ENCODE data around the gene SUN5. TPM values are rescaled to one million over a fixed set of nuclear protein-coding genes. Genes with fewer than 3 reads are reported as not detected.
A peak's percentile ranks its signal among the peaks of the same experiment; 100 is the strongest.

Gene SUN5
- total RNA-seq, 1 donor from 2014 or later, result not detected

- Mint-ChIP-seq H3K4me1 (peaks cover 23% of the 10 kb centered on the region), H3K36me3 (ENCODE audit: low read depth) (no peaks in the 10 kb centered on the region), H3K27ac (peak overlapping the region; percentile 26), H3K27me3 (peaks cover 3% of the 10 kb centered on the region), H3K9me3 (peaks cover 7% of the 10 kb centered on the region), H3K4me3 (peak overlapping the region; percentile 24)
- intact Hi-C loops (cut with micrococcal nuclease), result loop anchor here (1.0 kb wide), 1 partner anchor 20 kb away; no protein-coding TSS in a partner anchor
- TF ChIP-seq CTCF (IDR thresholded peaks at IDR 0.05), result no peak
- ChIA-PET POLR2A (interaction anchor here (0.7 to 2.7 kb wide), 3 partner anchors 18 to 22 kb away, joined by 3 to 18 read pairs (median 4); no protein-coding TSS in a partner anchor), CTCF (interaction anchor here (1.4 kb wide), 1 partner anchor 84 kb away, joined by 3 read pairs; no protein-coding TSS in a partner anchor)
- ATAC-seq (ENCODE audit: low read depth) (peak; percentile 54), DNase-seq (no peak)
Observed at GRCh38 chr20:32991792-32992641, 12.2 kb downstream of the SUN5 start.

- Mint-ChIP-seq H3K27me3 (peaks cover 3% of the 10 kb centered on the region), H3K9me3 (peaks cover 7% of the 10 kb centered on the region), H3K36me3 (ENCODE audit: low read depth) (no peaks in the 10 kb centered on the region), H3K27ac (peak overlapping the region; percentile 26), H3K4me3 (peak overlapping the region; percentile 24), H3K4me1 (peaks cover 23% of the 10 kb centered on the region)
- ChIA-PET CTCF (no interaction called here), POLR2A (interaction anchor here (0.7 to 2.7 kb wide), 3 partner anchors 17 to 21 kb away, joined by 3 to 18 read pairs (median 4); no protein-coding TSS in a partner anchor)
- TF ChIP-seq CTCF (IDR thresholded peaks at IDR 0.05), result no peak
- DNase-seq (no peak), ATAC-seq (ENCODE audit: low read depth) (peak; percentile 83)
- intact Hi-C loops (cut with micrococcal nuclease), result no loop called here
Observed at GRCh38 chr20:32991383-32991782, 12.8 kb downstream of the SUN5 start.

- no peak for TF ChIP-seq CTCF (IDR thresholded peaks at IDR 0.05)
- H3K4me3 Mint-ChIP-seq, result no peak overlapping the region
- no peak for ATAC-seq (ENCODE audit: low read depth)
- H3K27me3 Mint-ChIP-seq, result peaks cover 3% of the 10 kb centered on the region
- peaks cover 7% of the 10 kb centered on the region for H3K9me3 Mint-ChIP-seq
- ChIA-PET CTCF (no interaction called here), POLR2A (interaction anchor here (2.7 kb wide), 1 partner anchor 18 kb away, joined by 18 read pairs; no protein-coding TSS in a partner anchor)
- no peaks in the 10 kb centered on the region for H3K36me3 Mint-ChIP-seq (ENCODE audit: low read depth)
- intact Hi-C loops (cut with micrococcal nuclease), result no loop called here
- DNase-seq, result no peak
- H3K4me1 Mint-ChIP-seq, result peaks cover 23% of the 10 kb centered on the region
- H3K27ac Mint-ChIP-seq, result no peak overlapping the region
Observed at GRCh38 chr20:32990426-32990825, 13.8 kb downstream of the SUN5 start.

GRCh38 chr20:32989507-32990283 lies 14.5 kb downstream of the SUN5 start:
- no peak for ATAC-seq (ENCODE audit: low read depth)
- Mint-ChIP-seq H3K4me3 (no peak overlapping the region), H3K27ac (no peak overlapping the region), H3K9me3 (peaks cover under 1% of the 10 kb centered on the region), H3K27me3 (peaks cover 3% of the 10 kb centered on the region), H3K36me3 (ENCODE audit: low read depth) (no peaks in the 10 kb centered on the region), H3K4me1 (peaks cover 23% of the 10 kb centered on the region)
- POLR2A ChIA-PET, result no interaction called here
- no peak for DNase-seq
- TF ChIP-seq CTCF (IDR thresholded peaks at IDR 0.05), result no peak
- CTCF ChIA-PET, result no interaction called here
- intact Hi-C loops (cut with micrococcal nuclease), result no loop called here

- no peak for TF ChIP-seq CTCF (IDR thresholded peaks at IDR 0.05)
- ChIA-PET POLR2A (interaction anchor here (0.6 kb wide), 1 partner anchor 143 kb away, joined by 3 read pairs; no protein-coding TSS in a partner anchor), CTCF (no interaction called here)
- no peak overlapping the region for H3K4me3 Mint-ChIP-seq
- H3K9me3 Mint-ChIP-seq, result no peaks in the 10 kb centered on the region
- intact Hi-C loops (cut with micrococcal nuclease), result no loop called here
- no peaks in the 10 kb centered on the region for H3K36me3 Mint-ChIP-seq (ENCODE audit: low read depth)
- ATAC-seq (ENCODE audit: low read depth) (no peak), DNase-seq (no peak)
- H3K27ac Mint-ChIP-seq, result no peak overlapping the region
- peaks cover 3% of the 10 kb centered on the region for H3K27me3 Mint-ChIP-seq
- H3K4me1 Mint-ChIP-seq, result peaks cover 23% of the 10 kb centered on the region
Observed at GRCh38 chr20:32988008-32988407, 16.2 kb downstream of the SUN5 start.
